IPS DF 6.9 (cell line): Measurements from ENCODE around the gene ADCY4.
"Not testable (repeated sequence)": the region's sequence is repeated elsewhere in the genome, so short reads cannot be mapped to it uniquely, and the experiment has no call there.

ENCODE experiments used
- DNase-seq: peaks from one replicate; pipeline ENCODE4 v3.0.0-alpha.2; 2013; ENCODE audit warnings: low read depth, low spot score
- H3K27ac ChIP-seq: one replicate; pipeline ENCODE4 v1.5.1; 2013; ENCODE audit warnings: low read length, control low read depth
- H3K27me3 ChIP-seq: 2 replicates; pipeline ENCODE4 v1.6.1; 2013; ENCODE audit warnings: mild to moderate bottlenecking, low read length; ENCODE audit not compliant: control insufficient read depth, insufficient read depth
- H3K36me3 ChIP-seq: 2 replicates; pipeline ENCODE4 v1.6.1; 2013; ENCODE audit warnings: low read length; ENCODE audit not compliant: control insufficient read depth, insufficient read depth
- H3K4me1 ChIP-seq: 2 replicates; pipeline ENCODE4 v1.6.1; 2013; ENCODE audit warnings: low read length; ENCODE audit not compliant: control insufficient read depth, insufficient read depth
- H3K4me3 ChIP-seq: 2 replicates; pipeline ENCODE4 v1.5.1; 2013; ENCODE audit warnings: mild to moderate bottlenecking, low read length
- H3K9me3 ChIP-seq: 2 replicates; pipeline ENCODE4 v1.6.1; 2013; ENCODE audit warnings: low read length, inconsistent platforms; ENCODE audit not compliant: control insufficient read depth, insufficient read depth
- WGBS: extraction: QIAGEN DNeasy Blood & Tissue Kit; methylation state at CpG from one replicate; pipeline ENCODE4 v1.1.7; 2013; ENCODE audit warnings: mixed read lengths, missing lambda C conversion rate; ENCODE audit not compliant: insufficient read length, insufficient coverage; 5-methylcytosine and 5-hydroxymethylcytosine counted together

Gene ADCY4

GRCh38 chr14:24354482-24354825 is 19.6 kb upstream of the ADCY4 start:
- not testable (repeated sequence) for H3K4me1 ChIP-seq, H3K27me3 ChIP-seq, H3K4me3 ChIP-seq, H3K27ac ChIP-seq, DNase-seq, H3K36me3 ChIP-seq, H3K9me3 ChIP-seq
- no CpG with 5 or more reads among the region's 3 CpGs for WGBS

GRCh38 chr14:24353559-24354481 is 18.9 kb upstream of the ADCY4 start:
- Histone ChIP-seq H3K27ac (no peak overlapping the region), H3K36me3 (no peaks in the 10 kb centered on the region), H3K27me3 (peaks cover 3% of the 10 kb centered on the region), H3K9me3 (no peaks in the 10 kb centered on the region), H3K4me3 (no peak overlapping the region), H3K4me1 (no peaks in the 10 kb centered on the region)
- no peak for DNase-seq
- WGBS: no CpG with 5 or more reads among the region's 5 CpGs

DNA sequence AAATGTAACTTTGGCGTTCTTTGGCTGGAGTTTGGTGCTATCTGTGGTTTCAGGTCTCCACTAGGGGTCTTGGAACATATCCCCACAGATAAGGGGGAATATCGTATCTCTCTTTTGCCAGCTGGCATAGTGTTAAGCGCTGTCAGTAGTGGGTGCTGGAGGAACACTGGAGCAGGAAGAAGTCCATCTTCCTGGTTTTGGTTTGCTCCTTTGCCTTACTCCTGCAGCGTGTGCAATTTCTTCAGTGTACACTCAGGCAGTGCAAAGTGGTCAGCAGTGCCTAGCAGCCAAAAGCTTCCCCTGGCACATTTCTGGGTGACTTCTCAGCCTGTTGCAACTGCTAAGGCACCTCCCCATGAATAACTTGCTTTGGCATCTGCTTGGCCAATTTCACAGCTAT is 16.6 kb upstream of the ADCY4 start:
- H3K4me3 ChIP-seq: no peak overlapping the region
- no peaks in the 10 kb centered on the region for H3K36me3 ChIP-seq
- no peak overlapping the region for H3K27ac ChIP-seq
- no peak for DNase-seq
- WGBS: no CpG with 5 or more reads among the region's 4 CpGs
- no peaks in the 10 kb centered on the region for H3K9me3 ChIP-seq
- H3K27me3 ChIP-seq: peaks cover 3% of the 10 kb centered on the region
- no peaks in the 10 kb centered on the region for H3K4me1 ChIP-seq

DNA sequence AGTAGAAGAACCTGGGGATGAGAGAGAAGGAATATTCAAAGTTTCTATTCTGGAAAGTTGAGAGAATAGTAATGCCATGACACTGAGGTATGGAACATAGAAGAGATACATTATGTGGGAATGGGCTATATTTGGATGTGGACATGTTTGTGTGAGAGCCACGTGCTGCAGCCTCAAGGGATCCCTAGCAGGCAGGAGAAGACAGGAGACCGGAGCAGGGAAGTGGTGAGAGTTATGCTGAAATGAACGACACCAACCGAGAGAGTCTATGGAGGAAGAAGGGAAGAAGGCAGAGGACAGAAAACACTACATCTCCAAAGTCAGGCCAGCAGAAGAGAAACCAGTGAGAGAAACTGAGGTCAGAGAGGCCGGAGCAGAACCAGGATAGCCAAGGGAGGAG is 14.9 kb upstream of the ADCY4 start:
- H3K4me1 ChIP-seq: no peaks in the 10 kb centered on the region
- no peak overlapping the region for H3K4me3 ChIP-seq
- no peaks in the 10 kb centered on the region for H3K9me3 ChIP-seq
- H3K27ac ChIP-seq: no peak overlapping the region
- H3K36me3 ChIP-seq: no peaks in the 10 kb centered on the region
- H3K27me3 ChIP-seq: peaks cover 3% of the 10 kb centered on the region
- WGBS: no CpG with 5 or more reads among the region's 5 CpGs
- DNase-seq: no peak

DNA sequence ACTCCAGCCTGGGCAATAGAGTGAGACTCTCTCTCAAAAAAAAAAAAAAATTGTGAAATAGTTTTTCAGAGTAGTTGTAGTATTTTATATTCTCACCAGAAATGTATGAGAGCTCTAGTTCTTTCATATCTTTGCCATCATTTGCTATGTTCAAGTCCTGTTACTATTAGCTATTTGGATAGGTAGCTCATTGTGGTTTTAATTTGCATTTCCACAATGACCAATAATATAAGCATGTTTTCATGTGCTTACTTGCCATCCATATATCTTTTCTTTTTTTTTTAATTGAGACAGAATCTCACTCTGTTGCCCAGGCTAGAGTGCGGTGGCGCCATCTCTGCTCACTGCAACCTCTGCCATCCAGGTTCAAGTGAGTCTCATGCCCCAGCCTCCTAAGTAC is 13.3 kb upstream of the ADCY4 start:
- H3K4me3 ChIP-seq: no peak overlapping the region
- WGBS: no CpG with 5 or more reads among the region's 2 CpGs
- H3K9me3 ChIP-seq: no peaks in the 10 kb centered on the region
- no peaks in the 10 kb centered on the region for H3K36me3 ChIP-seq
- H3K27ac ChIP-seq: no peak overlapping the region
- no peaks in the 10 kb centered on the region for H3K4me1 ChIP-seq
- peaks cover 4% of the 10 kb centered on the region for H3K27me3 ChIP-seq
- no peak for DNase-seq

GRCh38 chr14:24347134-24347533 is 12.3 kb upstream of the ADCY4 start:
- Histone ChIP-seq H3K9me3 (no peaks in the 10 kb centered on the region), H3K4me1 (no peaks in the 10 kb centered on the region), H3K27ac (no peak overlapping the region), H3K27me3 (peaks cover 2% of the 10 kb centered on the region), H3K36me3 (no peaks in the 10 kb centered on the region), H3K4me3 (no peak overlapping the region)
- no peak for DNase-seq
- no CpG with 5 or more reads among the region's 1 CpG for WGBS

GRCh38 chr14:24343795-24344660 is 9.2 kb upstream of the ADCY4 start:
- H3K4me3 ChIP-seq: no peak overlapping the region
- no CpG with 5 or more reads among the region's 7 CpGs for WGBS

DNA sequence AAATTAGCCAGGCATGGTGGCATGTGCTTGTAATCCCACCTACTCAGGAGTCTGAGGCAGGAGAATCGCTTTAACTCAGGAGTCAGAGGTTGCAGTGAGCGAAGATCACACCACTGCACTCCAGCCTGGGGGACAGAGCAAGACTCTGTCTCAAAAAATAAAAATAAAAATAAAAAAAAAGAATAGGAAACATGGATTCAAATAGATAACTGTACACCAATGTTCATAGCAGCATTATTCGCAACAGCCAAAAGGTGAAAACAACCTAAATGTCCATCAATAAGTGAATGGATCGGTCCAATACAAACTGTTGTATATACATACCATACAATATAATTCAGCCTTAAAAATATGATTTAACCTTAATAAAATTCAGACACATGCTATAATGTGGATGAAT is 8.0 kb upstream of the ADCY4 start:
- DNase-seq: no peak
- H3K27me3 ChIP-seq: peaks cover 33% of the 10 kb centered on the region
- no peaks in the 10 kb centered on the region; the same call in none of the 2 replicates for H3K4me1 ChIP-seq
- H3K27ac ChIP-seq: no peak overlapping the region
- no peaks in the 10 kb centered on the region for H3K36me3 ChIP-seq
- no peaks in the 10 kb centered on the region for H3K9me3 ChIP-seq
- no CpG with 5 or more reads among the region's 4 CpGs for WGBS
- no peak overlapping the region for H3K4me3 ChIP-seq

More at GRCh38 chr14:24343795-24344660, 9.2 kb upstream of the ADCY4 start:
- DNase-seq: no peak
- H3K9me3 ChIP-seq: no peaks in the 10 kb centered on the region
- H3K36me3 ChIP-seq: no peaks in the 10 kb centered on the region
- H3K27me3 ChIP-seq: peaks cover 22% of the 10 kb centered on the region; the same call in 1 of the 2 replicates
- H3K4me1 ChIP-seq: no peaks in the 10 kb centered on the region; the same call in 1 of the 2 replicates
- no peak overlapping the region for H3K27ac ChIP-seq

DNA sequence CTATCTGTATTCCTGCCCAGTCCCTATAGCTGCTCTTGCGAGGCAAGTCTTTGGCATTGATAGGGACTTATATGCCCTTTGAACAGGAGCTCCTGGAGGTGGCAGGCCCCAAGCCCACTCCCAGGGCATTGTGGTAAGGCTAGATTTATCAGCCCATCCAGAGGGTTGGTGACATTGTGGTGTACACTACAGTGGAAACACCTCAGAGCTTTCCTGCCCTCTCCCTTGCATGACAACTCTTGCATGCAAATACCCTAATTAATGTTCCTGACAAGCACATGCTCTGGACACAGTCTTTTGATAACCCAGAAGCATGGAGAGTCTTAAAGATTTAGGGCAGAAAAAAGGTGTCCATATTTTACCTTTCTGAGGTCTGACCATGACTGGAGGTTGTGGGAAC is 5.7 kb upstream of the ADCY4 start:
- Histone ChIP-seq H3K4me3 (no peak overlapping the region), H3K9me3 (no peaks in the 10 kb centered on the region), H3K4me1 (peaks cover 1% of the 10 kb centered on the region), H3K27ac (no peak overlapping the region), H3K36me3 (no peaks in the 10 kb centered on the region), H3K27me3 (peaks cover 54% of the 10 kb centered on the region)
- DNase-seq: no peak
- WGBS: no CpG with 5 or more reads among the region's 1 CpG

DNA sequence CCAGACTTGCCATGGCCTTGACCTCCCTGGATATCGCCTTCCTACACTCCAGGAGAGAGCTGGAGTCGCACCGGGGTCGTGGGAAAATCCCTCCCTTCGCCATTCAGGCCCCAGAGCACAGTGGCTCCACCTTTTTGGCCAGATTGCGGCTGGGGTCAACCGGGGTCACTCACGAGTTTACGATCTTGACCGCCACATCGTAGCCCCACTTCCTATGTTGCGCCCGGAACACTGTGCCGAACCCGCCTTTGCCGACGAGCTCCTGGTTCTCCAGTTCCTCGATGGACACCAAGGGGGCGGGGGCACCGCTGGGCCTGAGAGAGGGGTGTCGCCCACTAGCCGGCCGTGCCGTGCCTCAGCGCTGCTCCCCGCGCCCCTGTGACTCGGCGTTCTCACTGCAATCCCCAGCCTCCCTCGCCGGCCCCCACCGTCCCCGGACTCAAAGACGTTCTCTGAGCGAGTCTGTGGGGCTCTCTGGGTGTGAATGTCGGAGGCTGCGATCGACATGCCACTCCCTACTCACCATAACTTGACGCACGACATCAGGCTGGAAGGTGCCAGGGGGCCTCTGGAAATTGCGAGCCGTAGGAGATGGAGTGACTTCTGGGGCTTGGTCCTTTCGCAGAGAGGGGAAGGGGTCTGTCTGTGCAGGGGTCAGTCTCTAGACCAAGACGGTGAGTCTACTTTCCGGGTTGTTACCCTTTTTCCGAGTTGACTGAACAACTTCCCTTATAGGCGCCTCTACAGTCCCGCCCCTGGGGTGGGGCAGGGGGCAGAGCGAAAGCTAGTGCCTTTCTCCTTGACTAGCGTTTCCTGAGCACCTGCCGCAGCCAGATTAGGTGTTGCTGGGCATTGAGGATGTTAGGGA is 4.6 kb upstream of the ADCY4 start, which contains the start of gene RIPK3:
TSS of gene RIPK3 (minus strand) at position 708 of the 868 bp plus-strand sequence. CDS start at position 543, 165 bp downstream.
- Histone ChIP-seq H3K27me3 (peaks cover 63% of the 10 kb centered on the region), H3K4me3 (peak within 1 kb of the TSS; percentile 38; the same call in 1 of the 2 replicates), H3K4me1 (peaks cover 1% of the 10 kb centered on the region), H3K27ac (no peak within 1 kb of the TSS), H3K9me3 (no peaks in the 10 kb centered on the region), H3K36me3 (no peaks in the 10 kb centered on the region)
- no peak for DNase-seq
- no CpG with 5 or more reads among the region's 51 CpGs for WGBS
